SK-N-SH treated with all-trans-retinoic acid at 6 μM for 48 hours (cell line): ENCODE data around the gene HSP90AB1.

Source experiments
- PATZ1 ChIP-seq: fragments of 250-450 bp; sonication (Bioruptor Pico); IDR thresholded peaks from 2 replicates; pipeline ENCODE4 v1.8.0; 2020; ENCODE audit warnings: mild to moderate bottlenecking, moderate library complexity, borderline replicate concordance
- RARB ChIP-seq: fragments of 250-450 bp; sonication (Bioruptor Pico); IDR thresholded peaks from 2 replicates; pipeline ENCODE4 v1.8.0; 2021; ENCODE audit warnings: mild to moderate bottlenecking, moderate library complexity
- TCF4 ChIP-seq: fragments of 250-450 bp; sonication (Bioruptor Pico); IDR thresholded peaks from 2 replicates; pipeline ENCODE4 v1.8.0; 2021; ENCODE audit warnings: mild to moderate bottlenecking, moderate library complexity, borderline replicate concordance
- ZNF70 ChIP-seq: fragments of 450-650 bp; formaldehyde crosslinking; IDR thresholded peaks from 2 replicates; pipeline ENCODE4 v1.5.0; 2020; ENCODE audit warnings: mild to moderate bottlenecking, moderate library complexity
- TF ChIP-seq, protein P1 (sequence below): fragments of 250-450 bp; sonication (Bioruptor Pico); IDR thresholded peaks from 2 replicates; pipeline ENCODE4 v1.8.0; 2021; ENCODE audit warnings: low read depth, mild to moderate bottlenecking, moderate library complexity, borderline replicate concordance

- TF ChIP-seq, protein P1, sequence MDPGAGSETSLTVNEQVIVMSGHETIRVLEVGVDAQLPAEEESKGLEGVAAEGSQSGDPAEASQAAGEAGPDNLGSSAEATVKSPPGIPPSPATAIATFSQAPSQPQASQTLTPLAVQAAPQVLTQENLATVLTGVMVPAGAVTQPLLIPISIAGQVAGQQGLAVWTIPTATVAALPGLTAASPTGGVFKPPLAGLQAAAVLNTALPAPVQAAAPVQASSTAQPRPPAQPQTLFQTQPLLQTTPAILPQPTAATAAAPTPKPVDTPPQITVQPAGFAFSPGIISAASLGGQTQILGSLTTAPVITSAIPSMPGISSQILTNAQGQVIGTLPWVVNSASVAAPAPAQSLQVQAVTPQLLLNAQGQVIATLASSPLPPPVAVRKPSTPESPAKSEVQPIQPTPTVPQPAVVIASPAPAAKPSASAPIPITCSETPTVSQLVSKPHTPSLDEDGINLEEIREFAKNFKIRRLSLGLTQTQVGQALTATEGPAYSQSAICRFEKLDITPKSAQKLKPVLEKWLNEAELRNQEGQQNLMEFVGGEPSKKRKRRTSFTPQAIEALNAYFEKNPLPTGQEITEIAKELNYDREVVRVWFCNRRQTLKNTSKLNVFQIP (CRISPR knock-in tag), result no peak
- TF ChIP-seq RARB (CRISPR knock-in tag), result no peak
- TF ChIP-seq ZNF70 (CRISPR knock-in tag), result no peak
- TF ChIP-seq TCF4 (CRISPR knock-in tag), result no peak
- TF ChIP-seq PATZ1 (CRISPR knock-in tag), result no peak
Measured at GRCh38 chr6:44270526-44271405, 23.9 kb downstream of the HSP90AB1 start.
